Peyer's patch (tissue), 4 donors: ENCODE measurements around the gene IFNA16.
"Not testable (repeated sequence)": the region's sequence is repeated elsewhere in the genome, so short reads cannot be mapped to it uniquely, and the experiment has no call there.

ENCODE experiments used
- POLR2A ChIP-seq, 2 donors: fragments of 450-650 bp; IDR thresholded peaks; one replicate each; pipeline ENCODE4 v1.5.1; 2017; ENCODE audit warnings: antibody characterized with exemption in 2 of 2, mild to moderate bottlenecking in 2 of 2, moderate library complexity in 2 of 2
- TF ChIP-seq, protein P1 (sequence below), 6 experiments: fragments of 450-650 bp in 4 of 6; fragments of 200-600 bp in 2 of 6; sonication (generic) in 1 of 6; IDR thresholded peaks; one replicate each; pipeline ENCODE4 v1.5.1; 2017 to 2019; ENCODE audit warnings: antibody characterized with exemption in 6 of 6, mild to moderate bottlenecking in 3 of 6, moderate library complexity in 1 of 6

DNA sequence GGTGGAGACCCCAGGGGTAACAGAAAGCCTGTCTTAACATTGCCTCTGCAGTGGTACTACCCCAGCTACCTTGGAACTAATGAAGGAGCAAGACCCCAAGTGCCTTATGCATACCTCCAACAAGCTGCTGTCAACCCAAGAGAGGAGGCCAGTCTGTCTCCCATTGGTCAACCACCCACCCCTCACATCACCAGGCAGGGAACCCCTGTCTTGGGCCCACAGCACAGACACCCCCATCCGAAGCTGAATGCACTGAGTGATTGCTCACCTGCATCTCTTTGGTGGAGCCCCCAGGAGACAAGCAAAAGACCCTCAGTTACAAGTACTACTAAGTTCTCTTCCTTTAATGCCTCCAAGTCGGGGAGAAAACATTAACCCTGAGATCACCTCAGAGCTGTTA lies 5.0 kb downstream of the IFNA16 start:
- TF ChIP-seq, protein P1, sequence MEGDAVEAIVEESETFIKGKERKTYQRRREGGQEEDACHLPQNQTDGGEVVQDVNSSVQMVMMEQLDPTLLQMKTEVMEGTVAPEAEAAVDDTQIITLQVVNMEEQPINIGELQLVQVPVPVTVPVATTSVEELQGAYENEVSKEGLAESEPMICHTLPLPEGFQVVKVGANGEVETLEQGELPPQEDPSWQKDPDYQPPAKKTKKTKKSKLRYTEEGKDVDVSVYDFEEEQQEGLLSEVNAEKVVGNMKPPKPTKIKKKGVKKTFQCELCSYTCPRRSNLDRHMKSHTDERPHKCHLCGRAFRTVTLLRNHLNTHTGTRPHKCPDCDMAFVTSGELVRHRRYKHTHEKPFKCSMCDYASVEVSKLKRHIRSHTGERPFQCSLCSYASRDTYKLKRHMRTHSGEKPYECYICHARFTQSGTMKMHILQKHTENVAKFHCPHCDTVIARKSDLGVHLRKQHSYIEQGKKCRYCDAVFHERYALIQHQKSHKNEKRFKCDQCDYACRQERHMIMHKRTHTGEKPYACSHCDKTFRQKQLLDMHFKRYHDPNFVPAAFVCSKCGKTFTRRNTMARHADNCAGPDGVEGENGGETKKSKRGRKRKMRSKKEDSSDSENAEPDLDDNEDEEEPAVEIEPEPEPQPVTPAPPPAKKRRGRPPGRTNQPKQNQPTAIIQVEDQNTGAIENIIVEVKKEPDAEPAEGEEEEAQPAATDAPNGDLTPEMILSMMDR (IDR thresholded peaks at IDR 0.05): not testable (repeated sequence)
- TF ChIP-seq POLR2A (IDR thresholded peaks at IDR 0.05): not testable (repeated sequence)
